NCI-H146 treated with DMSO at 0.1 percent for 48 hours (cell line): ENCODE results near the gene LORICRIN.
A peak's percentile ranks its signal among the peaks of the same experiment; 100 is the strongest.

Source experiments
- DNase-seq: peaks from one replicate; lab custom pipeline; 2025; ENCODE audit not compliant: unreplicated experiment; lab: John Stamatoyannopoulos, UW

The LORICRIN gene

GRCh38 chr1:153248176-153248879 is 11.2 kb upstream of the LORICRIN start:
- no peak for DNase-seq

- DNase-seq: no peak
Measured at GRCh38 chr1:153250166-153250565, 9.3 kb upstream of the LORICRIN start.

GRCh38 chr1:153251087-153251486 is 8.4 kb upstream of the LORICRIN start:
- no peak for DNase-seq

- DNase-seq: no peak
Measured at GRCh38 chr1:153251562-153251961, 7.9 kb upstream of the LORICRIN start.

GRCh38 chr1:153251988-153252387 is 7.5 kb upstream of the LORICRIN start:
- DNase-seq: no peak

- DNase-seq: no peak
Measured at GRCh38 chr1:153253076-153253475, 6.4 kb upstream of the LORICRIN start.

GRCh38 chr1:153253693-153254092 is 5.8 kb upstream of the LORICRIN start:
- DNase-seq: no peak

- DNase-seq: no peak
Measured at GRCh38 chr1:153260585-153261280, 1.2 kb downstream of the LORICRIN start.

- DNase-seq: no peak
Measured at GRCh38 chr1:153261281-153262069, 2.0 kb downstream of the LORICRIN start.

- DNase-seq: no peak
Measured at GRCh38 chr1:153262070-153262366, 2.5 kb downstream of the LORICRIN start.

- DNase-seq: no peak
Measured at GRCh38 chr1:153262462-153263157, 3.1 kb downstream of the LORICRIN start.

- DNase-seq: no peak
Measured at GRCh38 chr1:153265457-153265856, 6.0 kb downstream of the LORICRIN start.

GRCh38 chr1:153271711-153272110 is 12.2 kb downstream of the LORICRIN start:
- DNase-seq: no peak

GRCh38 chr1:153272186-153272585 is 12.7 kb downstream of the LORICRIN start:
- DNase-seq: no peak

GRCh38 chr1:153277852-153278251 is 18.4 kb downstream of the LORICRIN start:
- DNase-seq: no peak

- DNase-seq: no peak
Measured at GRCh38 chr1:153288634-153289275, 29.3 kb downstream of the LORICRIN start.

GRCh38 chr1:153291514-153291913 is 32.0 kb downstream of the LORICRIN start:
- no peak for DNase-seq

- no peak for DNase-seq
Measured at GRCh38 chr1:153292185-153292584, 32.7 kb downstream of the LORICRIN start.

GRCh38 chr1:153292740-153293479 is 33.4 kb downstream of the LORICRIN start:
- DNase-seq: peak; percentile 8

- DNase-seq: no peak
Measured at GRCh38 chr1:153293480-153293775, 33.9 kb downstream of the LORICRIN start.
